GM04503 (cell line): ENCODE measurements around the gene SECISBP2.
"Not testable (repeated sequence)": the region's sequence is repeated elsewhere in the genome, so short reads cannot be mapped to it uniquely, and the experiment has no call there.

Source experiments
- DNase-seq: peaks from one replicate; pipeline ENCODE4 v3.0.0-alpha.2; 2012; ENCODE audit warnings: low read depth

The SECISBP2 gene

GRCh38 chr9:89309608-89310474, 8.5 kb upstream of the SECISBP2 start:
- no peak for DNase-seq

- DNase-seq: peak; percentile 97
Observed at GRCh38 chr9:89310475-89311345, 7.6 kb upstream of the SECISBP2 start, which contains the start of gene CKS2. Gene CKS2 (plus strand): TSS chr9:89311195. CDS start chr9:89311293, 98 bp downstream.

- DNase-seq: no peak
Observed at GRCh38 chr9:89311346-89312221, 6.7 kb upstream of the SECISBP2 start.

- no peak for DNase-seq
Observed at GRCh38 chr9:89312222-89312571, 6.1 kb upstream of the SECISBP2 start.

GRCh38 chr9:89313842-89314241, 4.5 kb upstream of the SECISBP2 start:
- no peak for DNase-seq

GRCh38 chr9:89314955-89315354, 3.3 kb upstream of the SECISBP2 start:
- no peak for DNase-seq

- no peak for DNase-seq
Observed at GRCh38 chr9:89315482-89315881, 2.8 kb upstream of the SECISBP2 start.

GRCh38 chr9:89317282-89317681, 1.0 kb upstream of the SECISBP2 start:
- DNase-seq: no peak

- no peak for DNase-seq
Observed at GRCh38 chr9:89319015-89319905, 960 bp downstream of the SECISBP2 start.

- DNase-seq: no peak
Observed at GRCh38 chr9:89323390-89323789, 5.1 kb downstream of the SECISBP2 start.

GRCh38 chr9:89325733-89326132, 7.4 kb downstream of the SECISBP2 start:
- DNase-seq: no peak

- DNase-seq: no peak
Observed at GRCh38 chr9:89328064-89328463, 9.8 kb downstream of the SECISBP2 start.

- no peak for DNase-seq
Observed at GRCh38 chr9:89329917-89330316, 11.6 kb downstream of the SECISBP2 start.

- DNase-seq: no peak
Observed at GRCh38 chr9:89330513-89330912, 12.2 kb downstream of the SECISBP2 start.

- DNase-seq: no peak
Observed at GRCh38 chr9:89339807-89340206, 21.5 kb downstream of the SECISBP2 start.

GRCh38 chr9:89340332-89340731, 22.0 kb downstream of the SECISBP2 start:
- no peak for DNase-seq

- no peak for DNase-seq
Observed at GRCh38 chr9:89342213-89342612, 23.9 kb downstream of the SECISBP2 start.

- no peak for DNase-seq
Observed at GRCh38 chr9:89342948-89343347, 24.6 kb downstream of the SECISBP2 start.

GRCh38 chr9:89343812-89344211, 25.5 kb downstream of the SECISBP2 start:
- not testable (repeated sequence) for DNase-seq

GRCh38 chr9:89345476-89345875, 27.2 kb downstream of the SECISBP2 start:
- no peak for DNase-seq

GRCh38 chr9:89346696-89347095, 28.4 kb downstream of the SECISBP2 start:
- DNase-seq: no peak
